ENCODE results near the gene METTL27. TPM values are rescaled to one million over a fixed set of nuclear protein-coding genes. Genes with fewer than 3 reads are reported as not detected.
"Not testable (repeated sequence)": the region's sequence is repeated elsewhere in the genome, so short reads cannot be mapped to it uniquely, and the experiment has no call there.

METTL27 gene, protein sequence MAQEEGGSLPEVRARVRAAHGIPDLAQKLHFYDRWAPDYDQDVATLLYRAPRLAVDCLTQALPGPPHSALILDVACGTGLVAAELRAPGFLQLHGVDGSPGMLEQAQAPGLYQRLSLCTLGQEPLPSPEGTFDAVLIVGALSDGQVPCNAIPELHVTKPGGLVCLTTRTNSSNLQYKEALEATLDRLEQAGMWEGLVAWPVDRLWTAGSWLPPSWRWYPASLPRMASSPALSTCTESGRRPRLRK
- 0.91 and 2.9 TPM in 2 replicates for total RNA-seq (2014; rRNA removed; shearing (Covaris generic))

GRCh38 chr7:73842067-73842976 lies at the start of gene METTL27:
Gene METTL27 (minus strand): TSS chr7:73842516. CDS start chr7:73842140, 376 bp downstream.
- no peaks in the 10 kb centered on the region for H3K9me3 ChIP-seq (replicated peaks)
- peak within 1 kb of the TSS; percentile 77 for H3K27ac ChIP-seq
- peak; percentile 87 to 94 for DNase-seq (ENCODE audit: low read depth in 1 of 2, low spot score in 2 of 2)
- no peaks in the 10 kb centered on the region for H3K36me3 ChIP-seq
- H3K27me3 ChIP-seq (replicated peaks) = no peaks in the 10 kb centered on the region
- H3K4me1 ChIP-seq (replicated peaks) = peaks cover 7% of the 10 kb centered on the region
- peak within 1 kb of the TSS; percentile 56 for H3K4me3 ChIP-seq

- Histone ChIP-seq H3K9me3 (replicated peaks) (no peaks in the 10 kb centered on the region), H3K4me1 (replicated peaks) (peaks cover 45% of the 10 kb centered on the region), H3K27ac (no peak overlapping the region), H3K4me3 (no peak overlapping the region), H3K36me3 (no peaks in the 10 kb centered on the region), H3K27me3 (replicated peaks) (no peaks in the 10 kb centered on the region)
- DNase-seq (ENCODE audit: low read depth in 1 of 2, low spot score in 2 of 2) = no peak
Measured at GRCh38 chr7:73891178-73891885, 49.0 kb upstream of the METTL27 start.

DNA sequence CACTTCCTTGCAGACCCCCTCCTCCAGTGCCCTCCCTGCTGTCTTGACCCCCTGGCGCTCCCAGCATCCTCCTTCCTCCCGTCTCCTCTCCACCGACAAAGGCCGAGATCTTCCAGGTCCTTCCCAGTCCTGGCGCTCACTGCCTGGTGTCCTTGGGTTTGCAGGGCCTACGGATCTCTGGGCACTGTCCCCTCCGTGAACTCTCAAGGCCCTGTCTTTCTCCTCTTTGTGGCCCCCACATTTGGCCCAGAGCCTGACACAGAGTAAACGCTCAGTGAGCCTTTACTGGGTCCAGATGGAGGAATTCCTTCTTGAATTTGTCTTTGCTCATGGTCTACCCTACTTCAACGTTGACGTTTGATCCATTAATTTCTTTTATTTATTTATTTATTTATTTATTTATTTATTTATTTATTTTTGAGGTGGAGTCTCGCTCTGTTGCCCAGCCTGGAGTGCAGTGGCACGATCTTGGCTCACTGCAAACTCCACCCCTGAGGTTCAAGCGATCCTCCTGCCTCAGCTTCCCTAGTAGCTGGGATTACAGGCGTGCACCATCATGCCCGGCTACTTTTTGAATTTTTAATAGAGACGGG lies 48.3 kb upstream of the METTL27 start:
- H3K27me3 ChIP-seq (replicated peaks) = no peaks in the 10 kb centered on the region
- no peaks in the 10 kb centered on the region for H3K36me3 ChIP-seq
- H3K27ac ChIP-seq = no peak overlapping the region
- no peak overlapping the region for H3K4me3 ChIP-seq
- H3K4me1 ChIP-seq (replicated peaks) = peaks cover 39% of the 10 kb centered on the region
- no peaks in the 10 kb centered on the region for H3K9me3 ChIP-seq (replicated peaks)
- no peak for DNase-seq (ENCODE audit: low read depth in 1 of 2, low spot score in 2 of 2)

- no peak overlapping the region for H3K4me3 ChIP-seq
- no peaks in the 10 kb centered on the region for H3K9me3 ChIP-seq (replicated peaks)
- H3K27ac ChIP-seq = no peak overlapping the region
- H3K36me3 ChIP-seq = no peaks in the 10 kb centered on the region
- H3K27me3 ChIP-seq (replicated peaks) = no peaks in the 10 kb centered on the region
- no peak for DNase-seq (ENCODE audit: low read depth in 1 of 2, low spot score in 2 of 2)
- H3K4me1 ChIP-seq (replicated peaks) = peaks cover 22% of the 10 kb centered on the region
Measured at GRCh38 chr7:73888959-73889358, 46.6 kb upstream of the METTL27 start.

DNA sequence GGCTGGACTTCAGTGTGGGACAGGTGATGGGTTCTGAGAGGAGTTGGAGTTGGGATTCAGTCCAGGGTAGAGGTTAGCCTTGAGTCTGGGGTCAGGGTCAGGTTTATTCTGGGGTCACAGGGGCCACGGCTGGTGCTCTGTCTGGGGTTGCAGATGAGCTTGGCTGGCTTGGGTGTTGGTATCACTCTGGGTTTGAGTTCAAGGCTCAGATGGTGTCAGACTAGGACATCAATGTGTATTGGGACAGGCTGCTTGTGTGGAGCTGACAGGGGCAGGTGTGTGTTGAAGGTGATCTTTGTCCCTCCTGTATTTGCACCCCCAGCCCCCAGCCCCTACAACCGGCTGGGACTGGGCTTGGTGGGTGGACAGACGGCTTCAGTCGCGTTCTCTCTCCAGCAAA lies 45.4 kb upstream of the METTL27 start:
- Histone ChIP-seq H3K36me3 (no peaks in the 10 kb centered on the region), H3K4me1 (replicated peaks) (peaks cover 10% of the 10 kb centered on the region), H3K27ac (no peak overlapping the region), H3K4me3 (no peak overlapping the region), H3K27me3 (replicated peaks) (no peaks in the 10 kb centered on the region), H3K9me3 (replicated peaks) (no peaks in the 10 kb centered on the region)
- no peak for DNase-seq (ENCODE audit: low read depth in 1 of 2, low spot score in 2 of 2)

DNA sequence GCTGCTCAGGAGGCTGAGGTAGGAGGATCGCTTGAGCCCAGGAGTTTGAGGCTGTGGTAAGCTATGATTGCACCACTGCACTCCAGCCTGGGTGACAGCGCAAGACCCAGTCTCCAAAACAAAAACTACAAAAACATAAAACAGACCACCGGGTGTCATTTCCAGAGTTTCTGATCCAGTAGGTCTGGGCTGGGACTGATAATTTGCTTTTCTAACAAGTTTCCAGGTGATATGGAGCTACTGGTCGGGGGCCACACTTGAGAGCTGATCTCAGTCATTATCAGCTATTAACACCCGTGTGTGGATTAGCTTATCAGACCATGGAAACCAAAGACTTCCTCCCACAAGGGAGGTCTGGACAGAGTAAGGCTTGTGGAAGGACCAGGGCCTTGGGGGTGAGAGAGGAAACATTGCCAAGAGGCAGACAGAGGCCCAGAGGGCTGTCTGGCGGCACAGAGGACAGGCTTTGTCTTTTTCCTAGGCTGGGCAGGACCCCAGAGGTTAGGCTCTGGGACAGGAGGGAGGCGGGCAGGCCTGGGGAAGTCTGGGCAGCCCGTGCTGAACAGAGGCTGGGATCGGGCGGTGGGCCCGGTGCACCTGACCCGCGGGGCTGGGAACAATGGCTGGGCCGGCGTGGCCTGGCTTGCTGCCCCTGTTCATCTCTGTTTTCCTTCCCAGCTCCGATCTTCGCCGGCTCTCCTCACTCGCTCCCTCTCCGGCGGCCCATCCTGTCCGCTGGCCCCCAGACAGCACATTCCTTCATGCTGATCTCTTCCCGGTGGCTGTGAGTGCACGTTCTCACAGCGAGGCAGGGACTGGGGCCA lies 43.9 kb upstream of the METTL27 start:
- no peaks in the 10 kb centered on the region for H3K9me3 ChIP-seq (replicated peaks)
- no peak overlapping the region for H3K27ac ChIP-seq
- no peak for DNase-seq (ENCODE audit: low read depth in 1 of 2, low spot score in 2 of 2)

DNA sequence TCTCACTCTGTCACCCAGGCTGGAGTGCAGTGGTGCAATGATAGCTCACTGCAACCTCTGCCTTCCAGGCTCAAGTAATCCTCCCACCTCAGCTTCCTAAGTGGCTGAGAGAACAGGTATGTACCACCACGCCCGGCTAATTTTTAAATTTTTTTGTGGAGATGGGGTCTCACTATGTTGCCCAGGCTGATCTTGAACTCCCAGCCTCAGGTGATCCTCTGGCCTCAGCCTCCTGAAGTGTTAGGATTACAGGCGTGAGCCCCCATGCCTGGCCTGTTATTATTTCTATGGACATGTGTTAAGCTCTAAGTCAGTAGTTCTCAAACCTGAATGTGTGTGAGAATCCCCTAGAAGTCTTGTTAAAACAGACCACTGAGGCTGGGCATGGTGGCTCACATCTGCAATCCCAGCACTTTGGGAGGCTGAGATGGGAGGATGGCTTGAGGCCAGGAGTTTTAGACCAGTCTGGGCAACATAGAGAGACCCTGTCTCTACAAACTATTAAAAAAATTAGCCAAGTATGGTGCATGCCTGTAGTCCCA lies 43.2 kb upstream of the METTL27 start:
- no peaks in the 10 kb centered on the region for H3K36me3 ChIP-seq
- no peak for DNase-seq (ENCODE audit: low read depth in 1 of 2, low spot score in 2 of 2)
- H3K4me3 ChIP-seq = no peak overlapping the region
- peaks cover 3% of the 10 kb centered on the region; the same call in 1 of the 2 replicates for H3K4me1 ChIP-seq (replicated peaks)
- no peaks in the 10 kb centered on the region for H3K27me3 ChIP-seq (replicated peaks)
- H3K9me3 ChIP-seq (replicated peaks) = no peaks in the 10 kb centered on the region
- no peak overlapping the region for H3K27ac ChIP-seq

More for the DNA sequence above, 43.9 kb upstream of the METTL27 start:
- Histone ChIP-seq H3K4me3 (no peak overlapping the region), H3K27me3 (replicated peaks) (no peaks in the 10 kb centered on the region), H3K36me3 (no peaks in the 10 kb centered on the region), H3K4me1 (replicated peaks) (peaks cover 3% of the 10 kb centered on the region; the same call in 1 of the 2 replicates)

DNA sequence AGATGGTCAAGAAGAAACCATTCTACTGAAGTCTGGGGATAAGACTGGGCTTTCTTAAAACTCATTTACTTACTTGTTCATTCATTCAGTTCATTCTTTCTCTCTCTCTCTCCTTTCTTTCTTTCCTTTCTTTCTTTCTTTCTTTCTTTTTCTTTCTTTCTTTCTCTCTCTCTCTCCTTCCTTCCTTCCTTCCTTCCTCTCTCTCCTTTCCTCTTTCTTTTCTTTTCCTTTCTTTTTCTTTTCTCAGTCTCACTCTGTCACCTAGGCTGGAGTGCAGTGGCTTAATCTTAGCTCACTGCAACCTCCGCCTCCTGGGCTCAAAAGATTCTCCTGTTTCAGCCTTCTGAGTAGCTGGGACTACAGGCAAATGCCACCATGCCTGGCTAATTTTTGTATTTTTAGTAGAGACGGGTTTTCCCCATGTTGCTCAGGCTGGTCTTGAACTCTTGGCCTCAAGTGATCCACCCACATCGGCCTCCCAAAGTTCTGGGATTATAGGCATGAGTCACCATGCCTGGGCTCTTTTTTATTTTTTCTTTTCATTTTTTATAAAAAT lies 42.6 kb upstream of the METTL27 start:
- DNase-seq (ENCODE audit: low read depth in 1 of 2, low spot score in 2 of 2); H3K9me3 ChIP-seq (replicated peaks); H3K27me3 ChIP-seq (replicated peaks); H3K36me3 ChIP-seq; H3K4me3 ChIP-seq; H3K4me1 ChIP-seq (replicated peaks); H3K27ac ChIP-seq: not testable (repeated sequence)

DNA sequence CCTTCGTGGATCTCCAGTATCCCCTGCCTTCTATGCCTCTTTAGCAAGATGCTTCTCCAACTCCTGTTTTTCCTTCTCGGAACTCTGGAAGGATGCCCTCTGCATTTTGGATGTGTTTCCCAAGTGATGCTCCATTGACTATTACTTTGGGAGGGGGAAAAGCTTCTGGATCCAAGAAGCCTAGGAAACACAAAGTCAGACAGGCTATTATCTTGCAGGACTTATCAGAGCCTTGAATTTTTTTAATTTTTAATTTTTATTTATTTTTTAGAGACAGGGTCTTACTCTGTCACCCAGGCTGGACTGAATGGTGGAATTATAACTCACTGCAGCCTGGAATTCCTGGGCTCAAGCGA lies 39.7 kb upstream of the METTL27 start:
- no peaks in the 10 kb centered on the region for H3K27me3 ChIP-seq (replicated peaks)
- H3K36me3 ChIP-seq = no peaks in the 10 kb centered on the region
- no peak for DNase-seq (ENCODE audit: low read depth in 1 of 2, low spot score in 2 of 2)
- no peaks in the 10 kb centered on the region for H3K9me3 ChIP-seq (replicated peaks)
- H3K4me3 ChIP-seq = no peak overlapping the region
- H3K27ac ChIP-seq = no peak overlapping the region
- peaks cover 3% of the 10 kb centered on the region for H3K4me1 ChIP-seq (replicated peaks)

GRCh38 chr7:73881352-73882046 lies 39.2 kb upstream of the METTL27 start:
- no peaks in the 10 kb centered on the region for H3K27me3 ChIP-seq (replicated peaks)
- H3K27ac ChIP-seq = no peak overlapping the region
- no peaks in the 10 kb centered on the region for H3K36me3 ChIP-seq
- H3K4me1 ChIP-seq (replicated peaks) = peaks cover 3% of the 10 kb centered on the region
- no peak for DNase-seq (ENCODE audit: low read depth in 1 of 2, low spot score in 2 of 2)
- no peak overlapping the region for H3K4me3 ChIP-seq
- H3K9me3 ChIP-seq (replicated peaks) = no peaks in the 10 kb centered on the region

GRCh38 chr7:73880755-73881328 lies 38.5 kb upstream of the METTL27 start:
- Histone ChIP-seq H3K27ac (no peak overlapping the region), H3K4me3 (no peak overlapping the region), H3K36me3 (no peaks in the 10 kb centered on the region), H3K4me1 (replicated peaks) (no peaks in the 10 kb centered on the region; the same call in 1 of the 2 replicates), H3K27me3 (replicated peaks) (no peaks in the 10 kb centered on the region), H3K9me3 (replicated peaks) (no peaks in the 10 kb centered on the region)
- DNase-seq (ENCODE audit: low read depth in 1 of 2, low spot score in 2 of 2) = no peak

Measured in SJSA1 (cell line).